ENCODE measurements around the gene TMED5. TPM values are rescaled to one million over a fixed set of nuclear protein-coding genes. Genes with fewer than 3 reads are reported as not detected.

The TMED5 gene
- total RNA-seq, 1 donor from 2014 or later = 34.5 TPM

DNA sequence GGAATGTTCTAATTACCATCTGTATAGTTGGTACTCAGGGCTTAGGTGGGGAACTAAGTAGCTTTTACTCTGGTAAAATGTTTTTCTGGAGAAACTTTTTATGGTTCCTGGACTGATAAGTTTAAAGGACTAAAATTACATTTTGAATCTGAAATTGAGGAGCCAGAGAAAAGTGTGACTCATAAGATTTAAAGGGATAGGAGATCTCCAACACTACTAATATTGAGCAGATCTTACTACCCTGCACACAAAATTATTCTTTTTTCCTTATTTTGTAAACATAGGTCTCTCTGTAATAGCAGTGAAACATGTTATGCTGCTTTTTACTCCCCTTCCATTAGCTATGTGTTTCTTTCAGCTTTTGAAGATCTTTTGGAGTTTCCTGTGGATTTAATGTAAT, 68.7 kb downstream of the TMED5 start:
- Mint-ChIP-seq H3K4me1 (ENCODE audit: unreplicated experiment) (peaks cover 5% of the 10 kb centered on the region), H3K4me3 (ENCODE audit: unreplicated experiment) (no peak overlapping the region), H3K27me3 (ENCODE audit: unreplicated experiment) (peaks cover 1% of the 10 kb centered on the region), H3K36me3 (ENCODE audit: low read depth, unreplicated experiment) (peaks cover 20% of the 10 kb centered on the region), H3K27ac (ENCODE audit: unreplicated experiment) (peak overlapping the region; percentile 33), H3K9me3 (ENCODE audit: unreplicated experiment) (no peaks in the 10 kb centered on the region)
- TF ChIP-seq, protein P1, sequence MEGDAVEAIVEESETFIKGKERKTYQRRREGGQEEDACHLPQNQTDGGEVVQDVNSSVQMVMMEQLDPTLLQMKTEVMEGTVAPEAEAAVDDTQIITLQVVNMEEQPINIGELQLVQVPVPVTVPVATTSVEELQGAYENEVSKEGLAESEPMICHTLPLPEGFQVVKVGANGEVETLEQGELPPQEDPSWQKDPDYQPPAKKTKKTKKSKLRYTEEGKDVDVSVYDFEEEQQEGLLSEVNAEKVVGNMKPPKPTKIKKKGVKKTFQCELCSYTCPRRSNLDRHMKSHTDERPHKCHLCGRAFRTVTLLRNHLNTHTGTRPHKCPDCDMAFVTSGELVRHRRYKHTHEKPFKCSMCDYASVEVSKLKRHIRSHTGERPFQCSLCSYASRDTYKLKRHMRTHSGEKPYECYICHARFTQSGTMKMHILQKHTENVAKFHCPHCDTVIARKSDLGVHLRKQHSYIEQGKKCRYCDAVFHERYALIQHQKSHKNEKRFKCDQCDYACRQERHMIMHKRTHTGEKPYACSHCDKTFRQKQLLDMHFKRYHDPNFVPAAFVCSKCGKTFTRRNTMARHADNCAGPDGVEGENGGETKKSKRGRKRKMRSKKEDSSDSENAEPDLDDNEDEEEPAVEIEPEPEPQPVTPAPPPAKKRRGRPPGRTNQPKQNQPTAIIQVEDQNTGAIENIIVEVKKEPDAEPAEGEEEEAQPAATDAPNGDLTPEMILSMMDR (IDR thresholded peaks at IDR 0.05; ENCODE audit: unreplicated experiment) = no peak
- DNase-seq (ENCODE audit: low spot score) = no peak

DNA sequence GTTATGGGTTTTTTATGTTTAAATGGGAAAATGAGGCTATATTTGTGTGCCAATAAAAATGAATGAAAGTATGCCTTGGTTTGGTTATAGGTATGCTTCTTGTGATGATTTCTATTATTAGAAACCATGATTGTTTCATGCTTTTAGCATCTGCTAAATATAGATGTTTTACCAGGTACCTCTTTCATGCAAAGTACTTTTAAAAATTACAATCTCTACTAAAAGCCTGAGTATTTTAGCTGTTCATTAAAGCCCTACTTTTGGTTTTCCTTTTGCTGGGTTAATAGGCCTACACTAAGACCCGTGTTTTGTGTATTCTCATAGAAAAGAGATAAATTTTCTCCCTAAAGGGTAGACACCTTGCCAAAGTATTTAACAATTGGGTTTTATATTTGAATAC, 69.1 kb downstream of the TMED5 start:
- no peak for DNase-seq (ENCODE audit: low spot score)
- H3K4me1 Mint-ChIP-seq (ENCODE audit: unreplicated experiment) = peaks cover 5% of the 10 kb centered on the region
- no peak overlapping the region for H3K27ac Mint-ChIP-seq (ENCODE audit: unreplicated experiment)

DNA sequence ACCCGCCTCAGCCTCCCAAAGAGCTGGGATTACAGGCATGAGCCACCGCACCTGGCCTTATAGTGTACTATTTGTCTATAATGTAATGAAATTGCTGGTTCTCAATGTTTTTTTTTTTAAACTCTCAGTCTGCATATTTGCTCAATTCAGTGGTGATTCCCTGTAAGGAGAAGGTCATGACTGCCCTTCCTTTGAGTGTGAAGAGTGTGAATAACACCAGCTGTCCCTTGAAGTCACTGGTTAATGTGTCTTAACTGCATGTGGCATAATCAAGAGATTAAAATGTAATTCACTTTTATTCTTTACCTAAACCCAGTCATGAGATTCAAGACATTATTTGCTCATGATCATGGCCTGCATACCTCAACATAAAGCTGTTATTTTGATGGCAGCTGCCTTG, 70.6 kb downstream of the TMED5 start:
- H3K27ac Mint-ChIP-seq (ENCODE audit: unreplicated experiment) = no peak overlapping the region
- no peak for DNase-seq (ENCODE audit: low spot score)
- H3K27me3 Mint-ChIP-seq (ENCODE audit: unreplicated experiment) = peaks cover 1% of the 10 kb centered on the region
- peaks cover 25% of the 10 kb centered on the region for H3K36me3 Mint-ChIP-seq (ENCODE audit: low read depth, unreplicated experiment)
- H3K4me3 Mint-ChIP-seq (ENCODE audit: unreplicated experiment) = no peak overlapping the region
- TF ChIP-seq, protein P1 (IDR thresholded peaks at IDR 0.05; ENCODE audit: unreplicated experiment) = no peak
- H3K9me3 Mint-ChIP-seq (ENCODE audit: unreplicated experiment) = no peaks in the 10 kb centered on the region
- peaks cover 5% of the 10 kb centered on the region for H3K4me1 Mint-ChIP-seq (ENCODE audit: unreplicated experiment)

More for the DNA sequence above, 69.1 kb downstream of the TMED5 start:
- H3K4me3 Mint-ChIP-seq (ENCODE audit: unreplicated experiment) = no peak overlapping the region
- peaks cover 20% of the 10 kb centered on the region for H3K36me3 Mint-ChIP-seq (ENCODE audit: low read depth, unreplicated experiment)
- H3K27me3 Mint-ChIP-seq (ENCODE audit: unreplicated experiment) = peaks cover 1% of the 10 kb centered on the region
- TF ChIP-seq, protein P1 (IDR thresholded peaks at IDR 0.05; ENCODE audit: unreplicated experiment) = no peak
- H3K9me3 Mint-ChIP-seq (ENCODE audit: unreplicated experiment) = no peaks in the 10 kb centered on the region

DNA sequence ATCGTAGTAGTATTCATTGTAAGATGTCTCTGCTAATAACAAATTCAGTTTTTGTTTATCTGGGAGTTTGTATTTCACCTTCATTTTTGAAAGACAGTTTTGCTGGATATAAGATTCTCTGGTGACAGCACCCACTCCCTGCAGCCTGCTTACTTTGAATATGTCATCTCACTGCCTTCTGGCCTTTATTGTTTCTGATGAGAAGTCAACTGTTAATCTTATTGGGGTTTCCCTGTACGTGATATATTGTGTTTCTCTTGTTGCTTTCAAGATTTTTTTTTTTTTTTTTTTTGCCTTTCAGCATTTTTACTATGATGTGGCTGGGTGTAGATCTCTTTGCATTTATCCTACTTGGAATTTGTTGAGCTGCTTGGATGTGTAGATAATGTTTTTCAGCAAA, 71.9 kb downstream of the TMED5 start:
- Mint-ChIP-seq H3K9me3 (ENCODE audit: unreplicated experiment) (no peaks in the 10 kb centered on the region), H3K4me3 (ENCODE audit: unreplicated experiment) (no peak overlapping the region), H3K27me3 (ENCODE audit: unreplicated experiment) (peaks cover 1% of the 10 kb centered on the region), H3K36me3 (ENCODE audit: low read depth, unreplicated experiment) (peaks cover 25% of the 10 kb centered on the region), H3K27ac (ENCODE audit: unreplicated experiment) (no peak overlapping the region), H3K4me1 (ENCODE audit: unreplicated experiment) (peaks cover 5% of the 10 kb centered on the region)
- TF ChIP-seq, protein P1 (IDR thresholded peaks at IDR 0.05; ENCODE audit: unreplicated experiment) = no peak
- no peak for DNase-seq (ENCODE audit: low spot score)

DNA sequence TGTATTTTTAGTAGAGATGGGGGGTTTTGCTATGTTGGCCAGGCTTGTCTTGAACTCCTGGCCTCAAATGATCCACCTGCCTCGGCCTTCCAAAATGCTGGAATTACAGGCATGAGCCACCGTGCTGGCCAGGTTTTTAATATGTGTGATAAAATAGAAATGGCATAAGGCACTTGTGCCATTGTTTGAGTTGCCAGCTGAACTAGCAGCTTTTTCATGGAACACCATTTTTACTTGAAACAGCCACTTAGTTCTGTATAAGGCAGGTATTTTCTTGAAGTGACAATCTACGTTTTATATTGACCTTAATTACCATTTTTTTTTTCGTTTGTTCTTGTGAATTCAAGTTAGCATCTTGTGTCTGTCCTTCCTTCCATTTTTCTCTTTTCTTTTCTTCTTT, 72.8 kb downstream of the TMED5 start:
- TF ChIP-seq, protein P1 (IDR thresholded peaks at IDR 0.05; ENCODE audit: unreplicated experiment) = no peak
- no peak overlapping the region for H3K27ac Mint-ChIP-seq (ENCODE audit: unreplicated experiment)
- no peak for DNase-seq (ENCODE audit: low spot score)
- peaks cover 5% of the 10 kb centered on the region for H3K4me1 Mint-ChIP-seq (ENCODE audit: unreplicated experiment)
- H3K36me3 Mint-ChIP-seq (ENCODE audit: low read depth, unreplicated experiment) = peaks cover 25% of the 10 kb centered on the region
- H3K4me3 Mint-ChIP-seq (ENCODE audit: unreplicated experiment) = no peak overlapping the region
- no peaks in the 10 kb centered on the region for H3K9me3 Mint-ChIP-seq (ENCODE audit: unreplicated experiment)
- H3K27me3 Mint-ChIP-seq (ENCODE audit: unreplicated experiment) = no peaks in the 10 kb centered on the region

Measured in endothelial cell (in vitro differentiated cells).